ENCODE results near the gene AGBL4.

AGBL4 gene

GRCh38 chr1:48889615-48890014 is 1134.1 kb downstream of the AGBL4 start:
- DNase-seq (ENCODE audit: low read depth in 2 of 2), result no peak

GRCh38 chr1:48889082-48889481 is 1134.7 kb downstream of the AGBL4 start:
- DNase-seq (ENCODE audit: low read depth in 2 of 2), result no peak

- no peak for DNase-seq (ENCODE audit: low read depth in 2 of 2)
These were observed 1136.0 kb downstream of the AGBL4 start for GRCh38 chr1:48887796-48888195.

- DNase-seq (ENCODE audit: low read depth in 2 of 2), result no peak
These were observed 1141.7 kb downstream of the AGBL4 start for GRCh38 chr1:48882020-48882419.

GRCh38 chr1:48878191-48878940 is 1145.4 kb downstream of the AGBL4 start:
- no peak for DNase-seq (ENCODE audit: low read depth in 2 of 2)

GRCh38 chr1:48876330-48876785 is 1147.4 kb downstream of the AGBL4 start:
- DNase-seq (ENCODE audit: low read depth in 2 of 2), result no peak

GRCh38 chr1:48875552-48876329 is 1148.0 kb downstream of the AGBL4 start:
- no peak for DNase-seq (ENCODE audit: low read depth in 2 of 2)

- no peak for DNase-seq (ENCODE audit: low read depth in 2 of 2)
These were observed 1149.8 kb downstream of the AGBL4 start for GRCh38 chr1:48873944-48874343.

GRCh38 chr1:48870596-48870995 is 1153.2 kb downstream of the AGBL4 start:
- DNase-seq (ENCODE audit: low read depth in 2 of 2), result no peak

- DNase-seq (ENCODE audit: low read depth in 2 of 2), result no peak
These were observed 1154.4 kb downstream of the AGBL4 start for GRCh38 chr1:48869116-48869893.

- no peak for DNase-seq (ENCODE audit: low read depth in 2 of 2)
These were observed 1158.8 kb downstream of the AGBL4 start for GRCh38 chr1:48864913-48865312.

- DNase-seq (ENCODE audit: low read depth in 2 of 2), result no peak
These were observed 1164.3 kb downstream of the AGBL4 start for GRCh38 chr1:48859456-48859855.

- DNase-seq (ENCODE audit: low read depth in 2 of 2), result no peak
These were observed 1165.4 kb downstream of the AGBL4 start for GRCh38 chr1:48858200-48858920.

- DNase-seq (ENCODE audit: low read depth in 2 of 2), result no peak
These were observed 1170.7 kb downstream of the AGBL4 start for GRCh38 chr1:48853006-48853405.

- DNase-seq (ENCODE audit: low read depth in 2 of 2), result no peak
These were observed 1172.1 kb downstream of the AGBL4 start for GRCh38 chr1:48851638-48852037.

- DNase-seq (ENCODE audit: low read depth in 2 of 2), result no peak
These were observed 1175.7 kb downstream of the AGBL4 start for GRCh38 chr1:48848035-48848434.

GRCh38 chr1:48846441-48846840 is 1177.3 kb downstream of the AGBL4 start:
- no peak for DNase-seq (ENCODE audit: low read depth in 2 of 2)

- DNase-seq (ENCODE audit: low read depth in 2 of 2), result no peak
These were observed 1179.6 kb downstream of the AGBL4 start for GRCh38 chr1:48844187-48844586.

GRCh38 chr1:48841966-48842365 is 1181.8 kb downstream of the AGBL4 start:
- no peak for DNase-seq (ENCODE audit: low read depth in 2 of 2)

- no peak for DNase-seq (ENCODE audit: low read depth in 2 of 2)
These were observed 1182.3 kb downstream of the AGBL4 start for GRCh38 chr1:48841461-48841860.

- DNase-seq (ENCODE audit: low read depth in 2 of 2), result no peak
These were observed 1192.4 kb downstream of the AGBL4 start for GRCh38 chr1:48831120-48831978.

Measured in stimulated activated CD4-positive, alpha-beta T cell treated with anti-CD3 and anti-CD28 coated beads, Interleukin-1b, Interleukin-23, amount 100 ng/mL, for 1 hour (primary cell).